LNCaP clone FGC (cell line): ENCODE measurements around the gene ALG8.
A peak's percentile ranks its signal among the peaks of the same experiment; 100 is the strongest.

Source experiments
- DNase-seq: peaks from one replicate; pipeline ENCODE4 v3.0.0-alpha.2; 2011; ENCODE audit warnings: low read depth
- H3K4me3 ChIP-seq: 2 replicates; pipeline ENCODE4 v1.5.1; 2011; ENCODE audit warnings: mild to moderate bottlenecking, low read depth, low read length, control low read depth
- CTCF ChIP-seq: IDR thresholded peaks from 2 replicates; pipeline ENCODE4 v1.5.1; 2012; ENCODE audit warnings: mild to moderate bottlenecking; ENCODE audit not compliant: control insufficient read depth, insufficient read depth; ENCODE audit errors: extremely low read depth

The ALG8 gene

GRCh38 chr11:78070621-78071020 lies 68.8 kb downstream of the ALG8 start:
- TF ChIP-seq CTCF, result no peak
- no peak overlapping the region for H3K4me3 ChIP-seq
- DNase-seq, result no peak

DNA sequence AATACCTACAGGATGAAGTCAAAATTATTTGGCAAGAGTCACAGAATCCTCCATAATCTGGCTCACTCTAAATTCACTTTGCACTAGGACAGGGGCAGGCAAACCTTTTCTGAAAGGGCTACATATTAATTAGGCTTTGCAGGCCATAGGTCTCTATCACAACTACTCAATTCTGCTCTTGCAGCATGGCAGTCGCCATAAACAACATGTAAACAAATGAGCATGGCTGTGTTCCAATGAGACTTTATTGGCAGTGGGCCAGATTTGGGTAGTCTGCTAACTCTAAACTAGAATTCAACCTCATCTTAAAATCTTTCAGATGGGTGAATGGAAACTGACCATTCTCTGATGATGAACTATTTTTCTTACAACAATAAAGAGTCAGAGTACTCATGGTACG lies 70.0 kb downstream of the ALG8 start:
- H3K4me3 ChIP-seq, result no peak overlapping the region
- peak; percentile 66 for DNase-seq
- no peak for TF ChIP-seq CTCF

DNA sequence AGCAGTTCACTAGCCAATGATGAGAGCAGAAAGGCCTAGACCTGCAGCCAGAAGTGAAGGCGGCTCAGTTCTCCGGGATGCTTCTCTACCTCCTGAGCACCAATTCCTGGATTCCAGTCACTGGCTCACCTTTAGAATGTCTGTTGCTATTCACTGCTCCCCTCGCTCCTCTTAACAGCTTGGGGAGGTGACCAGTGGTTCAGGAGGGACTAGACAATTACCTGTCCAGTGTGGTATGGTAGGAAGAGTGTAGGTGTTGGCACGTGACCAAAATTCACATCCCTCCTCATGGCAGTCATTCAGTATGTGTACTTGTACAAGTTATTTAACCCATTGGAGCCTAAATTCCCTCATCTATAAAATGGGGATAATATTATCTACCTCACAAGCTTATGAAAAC lies 71.7 kb downstream of the ALG8 start:
- no peak for DNase-seq
- H3K4me3 ChIP-seq, result no peak overlapping the region
- TF ChIP-seq CTCF, result no peak

- no peak overlapping the region for H3K4me3 ChIP-seq
- no peak for DNase-seq
- TF ChIP-seq CTCF, result no peak
Measured at GRCh38 chr11:78066471-78066870, 73.0 kb downstream of the ALG8 start.

- no peak for DNase-seq
- no peak overlapping the region for H3K4me3 ChIP-seq
- TF ChIP-seq CTCF, result no peak
Measured at GRCh38 chr11:78065203-78065602, 74.2 kb downstream of the ALG8 start.

GRCh38 chr11:78063440-78064181 lies 75.8 kb downstream of the ALG8 start, which contains the start of gene THRSP:
Gene THRSP, plus strand, starts transcription at chr11:78063861. Its CDS starts 21 bp downstream, at chr11:78063882.
- H3K4me3 ChIP-seq, result no peak within 1 kb of the TSS
- TF ChIP-seq CTCF, result no peak
- DNase-seq, result peak; percentile 50

DNA sequence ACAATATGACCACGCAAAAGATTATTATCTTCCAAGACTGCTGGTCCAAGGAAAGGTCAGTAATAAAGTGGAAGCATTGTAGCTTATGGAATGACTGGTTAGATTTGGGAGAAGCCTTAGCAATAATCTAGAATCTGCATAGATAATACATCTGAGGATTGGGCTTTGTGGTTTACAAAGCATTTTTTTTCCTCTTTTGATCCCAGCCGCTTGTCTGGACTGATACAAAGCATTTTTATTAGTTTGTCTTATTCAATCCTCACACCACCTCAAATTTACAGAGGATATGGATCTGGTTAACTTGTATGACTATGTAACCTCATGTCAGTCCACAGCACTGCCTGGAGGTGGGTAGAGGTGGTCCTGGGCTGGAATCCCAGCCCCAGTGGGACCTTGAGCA lies 76.8 kb downstream of the ALG8 start:
- peak; percentile 33 for DNase-seq
- no peak for TF ChIP-seq CTCF

More for the DNA sequence above, 76.8 kb downstream of the ALG8 start:
- no peak overlapping the region for H3K4me3 ChIP-seq
